ENCODE data around the gene CDH4.

Gene CDH4

DNA sequence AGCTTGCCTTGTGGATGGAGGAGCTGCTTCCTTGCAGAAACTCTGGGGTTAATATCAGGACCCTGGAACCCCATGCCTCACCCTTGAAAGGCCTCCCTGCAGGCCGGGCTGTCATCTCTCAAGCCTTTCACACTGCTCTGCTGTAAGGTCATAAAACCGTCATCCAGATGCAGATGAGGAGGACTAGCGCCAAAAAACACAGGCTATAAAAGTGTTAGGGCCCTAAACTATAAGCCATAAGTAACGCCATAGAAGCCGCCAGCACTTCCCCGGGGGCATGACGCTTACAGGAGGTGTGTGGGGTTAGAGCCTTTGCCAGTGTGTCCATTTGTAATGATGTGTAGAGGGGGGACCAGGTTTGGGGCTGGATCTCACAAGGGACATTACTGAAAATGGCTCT is 47.6 kb downstream of the CDH4 start:
- no peak for DNase-seq (ENCODE audit: extremely low read depth in 1 of 2, low read depth in 1 of 2)

DNA sequence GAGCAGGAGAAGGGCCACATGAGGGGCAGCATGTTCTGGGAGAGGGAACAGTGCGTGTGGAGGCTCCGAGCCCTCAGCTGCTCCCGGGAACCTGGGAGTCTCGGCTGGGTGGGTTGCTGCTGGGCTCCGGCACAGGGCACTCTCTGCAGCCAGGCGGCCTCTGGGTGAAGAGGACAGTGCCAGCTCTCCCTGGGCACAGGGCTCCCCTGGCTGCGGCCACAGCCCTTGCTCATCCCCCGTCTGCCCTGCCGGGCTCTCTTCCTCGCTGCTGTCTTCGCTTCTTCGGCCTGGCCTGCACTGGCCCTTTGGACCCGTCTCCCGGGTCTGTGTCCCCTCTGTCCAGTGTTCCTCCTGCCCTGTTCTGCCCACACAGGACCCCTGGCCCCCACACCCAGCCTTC is 48.2 kb downstream of the CDH4 start:
- no peak for DNase-seq (ENCODE audit: extremely low read depth in 1 of 2, low read depth in 1 of 2)

DNA sequence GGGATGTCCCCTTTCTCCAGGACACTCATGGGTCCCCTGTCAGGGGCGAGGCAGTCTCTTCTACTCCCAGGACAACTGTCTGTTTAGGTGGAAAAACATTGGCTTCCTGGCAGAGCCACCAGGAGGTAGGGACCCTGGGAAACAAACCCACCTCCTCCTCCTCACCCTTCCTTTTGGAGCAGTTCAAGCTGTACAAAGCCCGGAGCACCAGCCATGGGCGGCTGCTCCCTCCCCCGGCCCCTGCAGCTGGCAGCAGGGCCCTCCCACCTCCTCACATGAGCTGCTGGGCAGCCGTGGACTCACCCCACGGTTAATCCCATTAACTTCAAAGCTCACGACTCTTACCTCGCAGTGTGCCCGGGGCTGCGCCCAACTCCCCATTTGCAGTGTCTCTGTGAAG is 48.6 kb downstream of the CDH4 start:
- no peak for DNase-seq (ENCODE audit: extremely low read depth in 1 of 2, low read depth in 1 of 2)

DNA sequence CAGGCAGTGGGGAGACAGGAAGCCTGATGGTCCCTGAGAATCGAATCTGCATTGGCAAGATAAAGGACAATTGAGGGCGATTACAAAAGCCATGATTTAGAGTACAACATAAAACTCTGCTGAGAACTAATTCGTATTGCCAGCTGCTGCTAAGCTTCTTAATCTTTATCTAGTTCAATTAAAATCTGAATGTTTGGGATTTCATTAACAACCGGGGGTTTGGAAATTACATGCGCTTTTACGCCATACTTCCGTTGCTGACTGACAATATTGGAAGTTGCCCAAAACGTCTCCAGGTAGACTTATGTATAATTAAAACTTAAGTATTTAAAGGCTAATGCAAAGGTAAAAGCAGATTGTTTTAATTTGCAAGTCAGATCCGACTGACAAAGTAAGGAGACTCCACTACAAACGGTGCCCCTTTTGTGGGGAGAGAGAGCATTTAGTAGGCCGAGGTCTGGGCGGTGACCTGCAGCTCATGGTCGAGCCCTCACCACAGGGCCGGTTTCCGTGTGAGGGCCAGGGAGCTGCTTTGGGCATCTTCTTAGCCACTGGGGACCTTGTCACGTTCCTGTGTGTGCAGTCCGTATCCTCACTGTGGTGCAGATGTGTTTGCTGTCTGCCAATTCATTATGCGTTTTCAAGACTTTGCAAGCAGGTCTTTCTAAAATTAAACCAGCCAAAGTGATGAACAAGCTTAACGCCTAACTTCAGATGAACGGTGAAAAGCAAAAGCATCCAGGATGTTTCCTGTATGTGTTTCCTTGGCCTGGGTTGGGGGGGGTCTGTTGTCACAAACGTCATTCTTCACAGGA is 49.9 kb downstream of the CDH4 start:
- no peak for DNase-seq (ENCODE audit: extremely low read depth in 1 of 2, low read depth in 1 of 2)

DNA sequence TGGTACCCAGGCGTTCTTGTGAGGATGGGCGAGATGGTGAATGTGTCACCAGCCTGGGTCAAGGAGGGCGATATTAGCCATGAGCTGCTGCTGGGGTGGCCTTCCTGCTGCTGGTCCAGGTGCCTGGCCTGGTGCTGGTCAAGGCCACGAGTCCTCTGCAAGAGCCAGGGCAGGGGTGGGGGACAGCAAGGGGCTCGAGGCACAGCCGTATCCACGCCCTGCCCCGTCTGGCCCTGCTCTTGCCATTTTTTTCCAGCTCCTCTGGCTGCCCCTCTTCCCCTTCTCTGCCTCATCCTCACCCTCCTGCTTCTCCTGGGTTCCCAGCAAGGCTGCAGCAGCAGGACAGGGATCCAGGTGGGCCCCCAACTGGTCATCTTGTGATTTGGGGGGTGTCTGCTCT is 51.2 kb downstream of the CDH4 start:
- DNase-seq (ENCODE audit: extremely low read depth in 1 of 2, low read depth in 1 of 2) = no peak

DNA sequence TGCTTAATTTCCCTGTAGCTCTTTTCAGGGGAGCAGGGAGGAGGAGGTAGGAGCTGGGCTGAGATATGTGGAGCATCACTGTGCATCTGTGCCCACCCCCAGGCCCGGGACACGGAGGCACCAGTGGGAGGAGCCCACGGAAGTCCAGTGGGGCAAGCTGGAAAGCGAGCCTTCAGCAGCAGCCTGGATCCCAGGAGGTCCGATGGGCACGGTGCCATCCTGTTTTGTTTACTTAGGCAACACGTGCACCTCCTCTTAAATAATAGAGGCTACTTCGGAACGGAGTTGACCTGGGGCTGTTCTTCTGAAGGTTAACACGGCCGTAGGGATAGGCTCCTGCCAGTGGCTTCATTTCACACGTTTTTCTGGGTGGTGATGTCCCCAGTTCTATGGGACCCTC is 51.6 kb downstream of the CDH4 start:
- no peak for DNase-seq (ENCODE audit: extremely low read depth in 1 of 2, low read depth in 1 of 2)

DNA sequence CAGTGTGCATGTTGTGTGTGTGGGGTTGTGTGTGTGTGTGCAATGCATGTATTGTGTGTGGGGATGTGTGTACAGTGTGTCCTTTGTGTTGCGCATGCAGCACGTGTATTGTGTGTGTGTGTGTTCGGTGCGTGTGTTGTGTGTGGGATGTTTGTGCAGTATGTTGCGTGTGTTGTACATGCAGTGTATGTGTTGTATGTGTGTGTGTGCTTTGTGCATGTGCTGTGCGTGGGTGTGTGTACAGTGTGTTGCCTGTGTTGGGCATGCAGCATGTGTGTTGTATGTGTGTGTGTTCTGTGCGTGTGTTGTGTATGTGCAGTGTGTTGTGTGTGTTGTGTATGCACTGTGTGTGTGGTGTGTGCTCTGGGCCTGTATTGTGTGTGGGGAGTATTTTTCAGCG is 52.7 kb downstream of the CDH4 start:
- no peak for DNase-seq (ENCODE audit: extremely low read depth in 1 of 2, low read depth in 1 of 2)

DNA sequence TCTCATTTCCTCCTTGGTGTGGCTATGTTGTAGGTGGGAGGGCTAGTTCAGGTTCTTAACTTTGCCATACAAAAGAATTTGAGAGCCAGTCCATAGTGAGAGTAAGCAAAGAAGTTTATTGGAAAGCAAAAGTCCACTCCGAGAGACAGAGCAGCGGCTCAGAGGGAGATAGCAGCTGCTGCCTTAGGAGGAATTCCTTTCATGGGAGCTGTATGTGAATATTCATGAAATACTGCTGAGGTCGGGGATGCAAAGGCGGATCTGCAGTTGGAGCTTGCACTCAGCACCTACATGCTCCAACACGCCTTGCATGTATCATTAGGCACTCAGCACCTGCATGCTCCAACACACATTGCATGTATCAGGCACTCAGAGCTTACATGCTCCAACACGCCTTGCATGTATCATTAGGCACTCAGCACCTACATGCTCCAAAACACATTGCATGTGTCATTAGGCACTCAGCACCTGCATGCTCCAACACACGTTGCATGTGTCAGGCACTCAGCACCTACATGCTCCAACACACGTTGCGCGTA is 54.9 kb downstream of the CDH4 start:
- no peak for DNase-seq (ENCODE audit: extremely low read depth in 1 of 2, low read depth in 1 of 2)

DNA sequence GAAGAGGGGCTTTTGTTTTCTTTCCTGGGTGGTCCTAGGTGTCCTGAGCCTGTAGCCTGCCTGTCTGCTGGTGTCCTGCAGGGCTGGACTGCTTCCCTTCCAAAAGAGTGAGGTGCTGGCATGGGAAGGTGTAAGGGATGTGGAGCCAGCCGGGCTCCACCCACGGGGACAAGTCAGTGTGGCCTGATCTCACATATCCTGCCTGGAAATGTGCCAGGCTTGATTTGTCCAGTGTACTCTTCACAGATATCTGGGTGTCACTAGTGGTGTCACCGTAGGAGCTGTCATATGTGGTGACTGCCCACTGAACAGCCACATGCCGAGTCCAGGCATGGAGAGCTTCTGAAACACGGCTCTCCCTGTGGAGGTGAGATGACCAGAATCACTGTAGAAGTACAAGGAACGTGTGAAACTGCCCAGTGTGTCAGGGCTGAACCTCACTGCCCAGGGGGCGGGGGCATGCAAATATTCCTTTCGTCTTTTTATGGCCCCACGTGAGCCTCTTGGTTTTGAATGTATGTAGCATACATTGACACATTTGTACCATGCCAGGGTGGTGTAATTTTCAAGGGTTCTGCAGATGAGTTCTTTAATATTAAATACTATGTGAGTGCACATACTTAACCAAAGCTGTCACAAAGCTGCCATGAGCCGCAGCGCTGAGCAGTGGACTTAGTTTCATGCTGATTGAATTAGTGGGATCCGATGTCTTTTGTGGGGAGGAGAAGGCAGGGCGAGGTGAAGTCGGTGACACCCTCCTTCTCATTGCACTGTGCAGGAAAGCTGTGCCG is 55.8 kb downstream of the CDH4 start:
- no peak for DNase-seq (ENCODE audit: extremely low read depth in 1 of 2, low read depth in 1 of 2)

DNA sequence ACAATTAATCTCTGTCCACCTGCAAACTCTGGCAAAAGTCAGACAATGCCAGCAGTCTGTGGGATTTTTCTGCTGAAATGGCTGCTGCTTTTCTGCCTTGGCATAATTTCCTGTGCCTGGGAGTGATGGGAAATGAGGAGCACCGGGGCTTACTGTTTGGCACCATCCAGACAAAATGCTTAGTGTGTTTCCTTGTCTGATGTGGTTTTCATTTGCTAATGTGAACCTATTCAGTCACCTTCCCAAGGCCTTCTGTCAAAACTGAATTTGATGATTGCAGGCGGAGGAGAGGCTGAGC is 56.4 kb downstream of the CDH4 start:
- no peak for DNase-seq (ENCODE audit: extremely low read depth in 1 of 2, low read depth in 1 of 2)

DNA sequence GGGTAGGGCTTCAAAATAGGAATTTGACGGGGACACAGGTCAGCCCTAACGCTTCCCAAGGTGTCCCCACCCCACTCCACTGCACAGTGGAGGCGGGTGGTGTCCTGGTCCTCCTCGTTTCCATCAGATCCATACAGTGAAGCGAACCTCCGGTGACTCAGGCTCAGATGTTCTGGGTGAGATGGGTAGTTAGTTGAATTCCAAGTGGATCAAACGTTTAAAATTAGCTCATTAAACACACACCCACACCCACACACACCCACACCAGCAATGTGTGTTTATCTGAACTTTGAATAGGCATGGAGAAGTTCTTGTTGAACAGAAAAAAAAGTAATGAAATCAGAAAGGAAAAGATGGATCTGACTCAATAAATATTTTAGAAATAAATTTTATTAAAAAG is 58.9 kb downstream of the CDH4 start:
- no peak for DNase-seq (ENCODE audit: extremely low read depth in 1 of 2, low read depth in 1 of 2)

DNA sequence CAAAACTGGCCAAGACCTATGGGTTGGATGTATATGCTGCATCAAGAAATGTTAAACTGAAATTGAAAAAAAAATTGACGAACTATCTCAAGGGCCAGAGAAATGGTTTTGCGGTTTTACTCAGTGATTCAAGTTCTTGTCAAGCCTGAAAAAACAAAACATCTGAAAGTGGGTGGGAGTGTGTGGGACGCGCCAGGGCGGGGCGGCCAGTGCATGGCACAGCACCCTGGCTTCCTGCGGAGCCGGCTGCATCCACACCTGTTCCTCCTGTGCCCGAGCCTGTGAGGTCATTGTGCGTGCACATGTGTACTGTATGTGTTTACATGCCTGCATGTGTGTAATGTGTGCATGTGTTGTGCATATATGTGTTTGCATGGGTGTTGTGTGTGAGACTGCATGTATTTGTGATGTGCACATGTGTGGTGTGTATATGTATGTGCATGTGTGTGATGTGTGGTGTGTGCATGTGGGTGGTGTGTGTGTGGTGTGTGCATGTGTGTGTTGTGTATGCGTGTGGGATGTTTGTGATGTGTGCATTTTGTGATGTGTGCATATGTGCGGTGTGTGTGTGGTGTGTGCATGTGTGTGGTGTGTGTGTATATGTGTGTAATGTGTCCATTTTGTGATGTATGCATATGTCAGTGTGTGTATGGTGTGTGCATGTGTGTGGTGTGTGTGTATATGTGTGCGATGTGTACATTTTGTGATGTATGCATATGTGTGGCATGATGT is 59.8 kb downstream of the CDH4 start:
- DNase-seq (ENCODE audit: extremely low read depth in 1 of 2, low read depth in 1 of 2) = no peak

DNA sequence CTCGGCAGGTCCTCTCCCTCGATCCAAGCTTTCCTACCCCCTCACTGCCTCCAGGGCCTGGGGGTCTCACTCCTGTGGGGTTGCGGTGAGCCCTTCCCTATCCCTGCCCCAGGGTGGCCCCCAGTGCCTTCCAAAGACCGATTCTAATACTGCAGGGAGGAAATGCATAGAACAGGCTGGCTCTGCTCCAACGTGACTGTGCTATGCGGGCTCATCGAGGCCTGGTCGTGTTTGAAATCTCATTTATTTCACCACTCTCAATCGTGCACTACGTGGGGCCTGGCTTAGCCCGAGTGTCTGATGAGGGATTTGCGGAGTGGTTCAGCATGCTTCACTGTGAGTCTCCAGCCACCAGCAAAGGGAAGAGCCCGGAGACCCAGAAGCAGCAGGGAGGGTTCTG is 60.9 kb downstream of the CDH4 start:
- DNase-seq (ENCODE audit: extremely low read depth in 1 of 2, low read depth in 1 of 2) = no peak

DNA sequence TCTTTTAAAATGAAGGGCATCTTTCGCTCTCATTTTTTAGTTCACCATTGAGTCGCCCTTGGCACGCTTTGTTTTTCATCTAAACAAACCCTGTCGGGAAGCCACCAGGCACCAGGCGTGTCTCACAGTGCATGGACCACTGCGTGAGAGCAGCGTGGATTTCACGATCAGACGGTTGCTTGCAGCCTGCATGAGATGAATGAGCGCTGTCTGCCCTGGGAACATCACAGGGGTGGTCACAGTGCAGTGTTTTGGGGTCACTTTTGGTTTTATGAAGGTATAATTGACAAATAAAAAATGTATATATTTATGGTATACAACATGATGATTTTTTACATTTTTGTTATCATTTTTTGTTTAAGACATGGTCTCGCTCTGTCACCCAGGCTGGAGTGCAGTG is 61.3 kb downstream of the CDH4 start:
- no peak for DNase-seq (ENCODE audit: extremely low read depth in 1 of 2, low read depth in 1 of 2)

DNA sequence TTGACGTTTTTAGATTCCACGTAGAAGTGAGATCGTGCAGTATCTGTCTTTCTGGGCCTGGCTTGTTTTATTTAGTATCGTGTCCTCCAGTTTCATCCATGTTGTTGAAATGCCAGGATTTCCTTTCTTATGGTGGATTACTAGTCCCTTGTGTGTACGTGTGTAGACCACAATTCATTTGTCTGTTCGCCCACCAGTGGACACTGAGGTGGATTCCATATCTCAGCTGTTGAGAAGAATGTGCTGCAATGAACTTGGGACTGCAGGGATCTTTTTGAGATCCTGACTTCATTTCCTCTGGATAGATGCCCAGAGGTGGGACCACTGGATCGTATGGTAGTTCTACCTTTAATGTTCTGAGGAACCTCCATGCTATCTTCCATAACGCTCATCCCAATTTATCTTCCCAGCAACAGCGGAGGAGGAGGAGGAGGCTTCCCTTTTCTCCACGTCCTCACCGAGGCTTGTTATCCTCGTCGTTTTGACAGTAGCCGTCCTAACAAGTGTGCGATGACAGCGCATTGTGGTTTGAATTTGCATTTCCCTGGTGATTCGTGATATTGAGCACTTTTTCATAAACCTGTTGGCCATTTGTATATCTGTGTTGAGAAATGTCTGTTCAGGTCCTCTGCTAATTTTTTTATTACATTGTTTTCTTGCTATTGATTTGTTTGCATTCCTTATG is 62.4 kb downstream of the CDH4 start:
- DNase-seq (ENCODE audit: extremely low read depth in 1 of 2, low read depth in 1 of 2) = no peak

DNA sequence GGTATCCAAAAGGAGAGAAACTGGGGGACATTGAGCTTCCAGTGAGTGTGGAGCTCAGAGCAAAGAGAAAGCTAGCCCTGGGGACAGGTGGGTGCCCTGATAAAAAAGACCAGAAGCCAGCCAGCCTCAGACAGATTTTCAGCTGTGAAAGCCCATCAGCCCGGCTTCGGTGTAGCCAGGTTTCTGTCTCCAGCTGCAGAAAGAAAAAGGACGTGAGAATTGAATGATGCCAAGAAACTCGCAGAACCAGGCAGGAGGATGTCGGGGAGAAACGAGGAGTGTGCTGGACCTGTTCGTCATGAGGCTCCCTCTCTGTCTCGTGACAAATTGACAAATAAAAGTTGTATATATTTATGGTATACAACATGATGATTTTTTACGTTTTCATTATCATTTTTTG is 63.3 kb downstream of the CDH4 start:
- DNase-seq (ENCODE audit: extremely low read depth in 1 of 2, low read depth in 1 of 2) = no peak

DNA sequence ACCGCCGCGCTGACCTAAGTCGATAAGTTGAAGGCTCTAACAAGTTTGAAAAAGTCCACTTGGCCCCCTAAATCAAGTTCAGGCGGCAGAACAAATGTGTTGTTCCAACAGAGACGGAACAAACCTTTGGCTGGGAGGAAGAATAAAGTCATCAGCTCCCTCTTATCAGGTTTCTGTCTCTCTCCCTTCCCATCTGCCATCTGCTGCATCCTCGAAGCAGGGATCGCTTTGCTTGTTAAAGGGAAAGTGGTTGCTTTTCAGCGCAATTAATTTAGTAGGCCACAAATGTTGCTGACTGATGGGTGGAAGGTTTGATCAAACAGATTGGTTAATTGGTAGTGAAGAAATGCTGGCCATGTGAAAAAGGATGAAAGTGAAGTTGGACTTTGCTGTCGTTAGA is 64.3 kb downstream of the CDH4 start:
- no peak for DNase-seq (ENCODE audit: extremely low read depth in 1 of 2, low read depth in 1 of 2)

DNA sequence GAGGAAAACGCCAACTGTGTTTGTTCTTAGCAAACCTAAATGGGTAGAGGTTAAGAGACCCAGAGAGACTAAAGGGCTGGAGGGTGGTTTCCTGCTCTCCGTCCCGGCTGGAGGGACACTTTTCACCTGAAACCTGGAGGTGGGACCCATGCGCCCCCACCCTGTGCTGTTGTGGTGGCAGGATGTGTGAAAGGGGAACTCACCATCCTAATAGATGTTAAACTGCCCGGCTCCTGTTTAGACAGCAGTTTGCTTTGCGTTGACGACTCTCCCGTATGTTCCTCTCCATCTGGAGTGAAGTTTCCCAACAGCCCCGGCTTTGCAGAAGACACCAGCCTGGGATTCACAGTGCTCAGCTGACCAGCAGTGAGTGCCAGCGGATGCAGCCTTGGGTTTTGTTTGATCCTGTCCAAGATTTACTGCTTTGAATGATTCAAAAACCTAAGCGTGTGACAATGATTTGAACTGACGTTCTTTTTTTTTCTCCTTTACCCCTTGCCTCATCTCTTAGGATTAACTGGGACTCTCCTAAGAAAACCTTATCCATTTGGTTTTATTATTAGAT is 66.0 kb downstream of the CDH4 start:
- no peak for DNase-seq (ENCODE audit: extremely low read depth in 1 of 2, low read depth in 1 of 2)

DNA sequence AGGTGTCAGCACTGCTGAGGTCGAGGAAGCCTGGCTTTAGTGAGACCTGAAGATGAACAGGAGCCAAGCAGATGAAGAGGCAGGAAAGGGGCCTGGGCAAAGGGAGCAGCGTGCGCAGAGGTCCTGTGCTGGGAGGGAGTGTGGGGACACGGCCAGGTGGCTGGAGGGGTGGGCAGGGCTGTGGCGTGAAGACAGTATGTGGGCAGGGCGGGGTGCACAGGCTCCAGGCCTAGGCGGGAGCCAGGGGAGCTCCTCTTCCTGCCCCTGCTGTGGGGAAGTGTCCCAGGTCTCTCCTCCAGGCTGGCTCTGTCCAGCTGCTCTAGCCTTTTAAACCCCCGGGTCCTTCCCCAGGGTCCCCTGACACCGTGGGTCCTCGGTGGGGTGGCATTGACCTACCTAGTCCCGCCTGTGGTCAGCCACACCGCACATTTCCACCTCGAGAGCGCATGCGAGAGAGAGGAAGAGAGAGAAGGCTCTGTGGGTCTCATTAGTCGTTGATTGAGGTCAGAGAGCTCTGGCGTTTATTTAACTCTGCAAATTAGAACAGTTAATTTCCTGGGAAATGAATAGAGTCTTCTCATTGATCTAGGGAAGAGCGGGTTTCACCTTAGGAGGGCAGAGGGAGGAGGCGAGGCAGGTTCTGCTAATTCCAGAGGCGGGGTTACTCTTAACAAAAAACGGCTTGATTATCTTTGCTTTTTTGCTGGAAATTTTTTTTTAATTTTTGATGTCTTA is 68.8 kb downstream of the CDH4 start:
- DNase-seq (ENCODE audit: extremely low read depth in 1 of 2, low read depth in 1 of 2) = no peak

DNA sequence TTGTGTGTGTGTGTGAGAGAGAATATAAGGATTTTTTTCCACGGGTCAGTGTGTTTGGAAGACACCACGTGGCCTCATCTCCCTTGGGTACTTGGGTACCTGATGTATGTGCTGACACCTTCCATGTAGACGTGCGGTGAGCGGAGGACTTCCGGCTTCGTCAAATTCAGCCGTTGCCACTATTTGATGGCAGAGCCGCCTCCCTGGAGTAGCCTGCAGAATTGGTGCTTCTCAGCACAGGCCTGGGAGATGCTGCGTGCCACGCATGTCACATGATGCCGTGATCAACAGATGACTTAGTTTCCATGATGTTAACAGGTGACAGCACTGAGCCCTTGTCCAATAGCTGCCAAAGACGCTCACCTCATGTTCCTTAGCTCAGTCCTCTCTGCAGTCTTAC is 69.4 kb downstream of the CDH4 start:
- DNase-seq (ENCODE audit: extremely low read depth in 1 of 2, low read depth in 1 of 2) = no peak

Measured in activated CD8-positive, alpha-beta memory T cell treated with anti-CD3 and anti-CD28 coated beads for 1 hour (primary cell).